ENCODE data around the gene EML6. TPM values are rescaled to one million over a fixed set of nuclear protein-coding genes. Genes with fewer than 3 reads are reported as not detected.

EML6 gene
- total and polyA plus RNA-seq, 2 of the 8 experiments (the other 6 are each of a cell fraction or from before 2014, with no cell fraction given): 1.2 to 1.6 TPM

GRCh38 chr2:54966165-54966832 lies 242.8 kb downstream of the EML6 start:
- H3K14ac ChIP-seq (ENCODE audit: insufficient read length): no peak overlapping the region
- no peak overlapping the region for H2AK5ac ChIP-seq (ENCODE audit: low read depth, low read length)
- H2BK5ac ChIP-seq (ENCODE audit: low read depth, low read length): 0 out of 2 replicates have a peak overlapping the region, but pooled peaks have one; percentile 26
- H3K79me1 ChIP-seq (ENCODE audit: low read depth, low read length): no peaks in the 10 kb centered on the region; the same call in 1 of the 2 replicates
- no peak overlapping the region for H2BK15ac ChIP-seq (ENCODE audit: low read length)
- no peak overlapping the region for H2AFZ ChIP-seq (ENCODE audit: low read length)
- no peak overlapping the region for H2BK12ac ChIP-seq (ENCODE audit: low read depth, low read length)
- WGBS, 2 experiments (ENCODE audit: extremely low coverage in 1 of 2, insufficient coverage in 1 of 2, insufficient read length in 1 of 2, insufficient replicate concordance in 2 of 2, low coverage in 1 of 2, low lambda C conversion rate in 2 of 2, missing lambda C conversion rate in 1 of 2): 95% methylated on average over 7 of the region's 8 CpGs; no CpG with 5 or more reads in 1 of the 2 experiments
- no peak overlapping the region for H4K91ac ChIP-seq (replicated peaks; ENCODE audit: insufficient read length, low read length)
- no peaks in the 10 kb centered on the region for H4K20me1 ChIP-seq (replicated peaks in 1 of 2; ENCODE audit: control insufficient read depth in 1 of 2, insufficient read depth in 2 of 2, low read length in 2 of 2)
- no peak overlapping the region for H3K27ac ChIP-seq (ENCODE audit: low read depth, low read length)
- H2BK20ac ChIP-seq (ENCODE audit: low read length): no peak overlapping the region
- no peaks in the 10 kb centered on the region for H3K9me3 ChIP-seq (ENCODE audit: insufficient read depth in 2 of 2, low read depth in 1 of 2, low read length in 1 of 2)
- H3K4me3 ChIP-seq (ENCODE audit: extremely low read depth in 1 of 4, insufficient read depth in 2 of 4, low read depth in 3 of 4, low read length in 4 of 4): no peak overlapping the region
- H3K27me3 ChIP-seq (replicated peaks in 1 of 4; ENCODE audit: control insufficient read depth in 3 of 4, extremely low read depth in 1 of 4, insufficient read depth in 3 of 4, low read length in 3 of 4): no peaks in the 10 kb centered on the region
- H4K8ac ChIP-seq (ENCODE audit: extremely low read depth, insufficient read depth, low read length): no peak overlapping the region
- H3K4me2 ChIP-seq (ENCODE audit: insufficient read depth in 1 of 2, low read depth in 2 of 2, low read length in 2 of 2): no peak overlapping the region
- DNase-seq (ENCODE audit: low read depth in 1 of 2, low spot score in 2 of 2): no peak
- H3K4me1 ChIP-seq (replicated peaks in 1 of 4; ENCODE audit: control insufficient read depth in 3 of 4, insufficient read depth in 4 of 4, low read length in 3 of 4): peaks cover 0 to 3% (median 1%) of the 10 kb centered on the region in 4 experiments; a peak in 2 of 7 replicates
- CTCF ChIA-PET (ENCODE audit: partially characterized antibody): interaction anchor here (0.5 to 1.1 kb wide), 3 partner anchors 49 to 243 kb away, joined by 3 to 4 read pairs (median 3); no protein-coding TSS in a partner anchor
- H3K36me3 ChIP-seq (ENCODE audit: control insufficient read depth in 2 of 4, insufficient read depth in 4 of 4, low read length in 3 of 4): peaks cover 0 to 10% (median 6%) of the 10 kb centered on the region in 4 experiments; a peak in 2 of 8 replicates
- H3K18ac ChIP-seq (ENCODE audit: extremely low read depth, low read length): no peak overlapping the region
- H3K9ac ChIP-seq (replicated peaks in 1 of 4; ENCODE audit: extremely low read depth in 1 of 4, low read depth in 3 of 4, low read length in 3 of 4): no peak overlapping the region
- no peak overlapping the region for H3K23ac ChIP-seq (ENCODE audit: insufficient read length)
- H3K56ac ChIP-seq (replicated peaks; ENCODE audit: insufficient read length, low read depth, low read length): no peak overlapping the region
- H3K23me2 ChIP-seq (ENCODE audit: low read depth, low read length): no peaks in the 10 kb centered on the region
- no peak overlapping the region for H4K5ac ChIP-seq (ENCODE audit: insufficient read length, low read depth, low read length)
- H3K4ac ChIP-seq (replicated peaks; ENCODE audit: insufficient read length, low read depth, low read length): no peak overlapping the region
- H2BK120ac ChIP-seq (replicated peaks; ENCODE audit: low read depth, low read length): no peak overlapping the region
- POLR2A ChIA-PET (ENCODE audit: partially characterized antibody): interaction anchor here (1.7 kb wide), 1 partner anchor 9 kb away, joined by 5 read pairs; no protein-coding TSS in a partner anchor
- H3K79me2 ChIP-seq (ENCODE audit: control insufficient read depth in 1 of 2, insufficient read depth in 2 of 2, low read length in 2 of 2): no peaks in the 10 kb centered on the region
- no peak for FAIRE-seq
- TF ChIP-seq BRCA1 (IDR thresholded peaks at IDR 0.05; ENCODE audit: low read depth, low read length) (no peak), BACH1 (IDR thresholded peaks at IDR 0.05; ENCODE audit: low read length) (no peak), CBX5 (IDR thresholded peaks at IDR 0.05; ENCODE audit: low read depth, low read length) (no peak), FOSL1 (IDR thresholded peaks at IDR 0.05; ENCODE audit: insufficient read depth, low read depth, low read length) (no peak), KDM1A (IDR thresholded peaks at IDR 0.05; ENCODE audit: borderline replicate concordance, low read length) (no peak), BCL11A (IDR thresholded peaks at IDR 0.05; ENCODE audit: low read depth in 2 of 2, low read length in 2 of 2) (no peak), YY1 (IDR thresholded peaks at IDR 0.05; ENCODE audit: low read depth, low read length) (no peak), NRF1 (IDR thresholded peaks at IDR 0.05; ENCODE audit: low read depth, low read length) (no peak), TAF1 (IDR thresholded peaks at IDR 0.05; ENCODE audit: low read depth, low read length) (no peak), SIRT6 (IDR thresholded peaks at IDR 0.05; ENCODE audit: low read length) (no peak), EZH2 (IDR thresholded peaks at IDR 0.05; ENCODE audit: low read depth, low read length, severe bottlenecking) (no peak), CHD2 (IDR thresholded peaks at IDR 0.05; ENCODE audit: low read length) (no peak), NANOG (IDR thresholded peaks at IDR 0.05; ENCODE audit: insufficient read depth, low read depth, low read length, poor library complexity, severe bottlenecking) (no peak), POU5F1 (IDR thresholded peaks at IDR 0.05; ENCODE audit: low read depth, low read length) (no peak)
